NT2/D1 (cell line): Measurements from ENCODE around the gene STRBP.

Experiments
- DNase-seq: peaks from one replicate; pipeline ENCODE4 v3.0.0-alpha.2; 2011; ENCODE audit warnings: low read depth, low spot score
- H3K27me3 ChIP-seq: 2 replicates; pipeline ENCODE4 v1.6.0; 2011; ENCODE audit warnings: mild to moderate bottlenecking; ENCODE audit not compliant: insufficient read length, insufficient read depth
- H3K36me3 ChIP-seq: 2 replicates; pipeline ENCODE4 v1.6.1; 2011; ENCODE audit warnings: mild to moderate bottlenecking, low read length, mixed read lengths; ENCODE audit not compliant: insufficient read depth, insufficient read length
- H3K4me1 ChIP-seq: 2 replicates; pipeline ENCODE4 v1.5.1; 2011; ENCODE audit not compliant: insufficient read depth, insufficient read length
- H3K4me3 ChIP-seq: 2 replicates; pipeline ENCODE4 v1.5.1; 2011; ENCODE audit warnings: low read depth; ENCODE audit not compliant: insufficient read length
- H3K9ac ChIP-seq: 2 replicates; pipeline ENCODE4 v1.6.0; 2011; ENCODE audit warnings: low read depth; ENCODE audit not compliant: insufficient read length
- H3K9me3 ChIP-seq: 2 replicates; pipeline ENCODE4 v1.5.1; 2011; ENCODE audit warnings: mild to moderate bottlenecking, low read length; ENCODE audit not compliant: insufficient read depth
- SUZ12 ChIP-seq: IDR thresholded peaks from 2 replicates; pipeline ENCODE4 v1.6.1; 2011; ENCODE audit not compliant: insufficient read length, insufficient read depth; ENCODE audit errors: extremely low read depth
- YY1 ChIP-seq: IDR thresholded peaks from 2 replicates; pipeline ENCODE4 v1.6.1; 2011; ENCODE audit not compliant: insufficient read length, insufficient read depth
- ZNF274 ChIP-seq: IDR thresholded peaks from 2 replicates; pipeline ENCODE4 v1.6.1; 2011; ENCODE audit warnings: mild to moderate bottlenecking, low read depth, low read length

Gene STRBP

DNA sequence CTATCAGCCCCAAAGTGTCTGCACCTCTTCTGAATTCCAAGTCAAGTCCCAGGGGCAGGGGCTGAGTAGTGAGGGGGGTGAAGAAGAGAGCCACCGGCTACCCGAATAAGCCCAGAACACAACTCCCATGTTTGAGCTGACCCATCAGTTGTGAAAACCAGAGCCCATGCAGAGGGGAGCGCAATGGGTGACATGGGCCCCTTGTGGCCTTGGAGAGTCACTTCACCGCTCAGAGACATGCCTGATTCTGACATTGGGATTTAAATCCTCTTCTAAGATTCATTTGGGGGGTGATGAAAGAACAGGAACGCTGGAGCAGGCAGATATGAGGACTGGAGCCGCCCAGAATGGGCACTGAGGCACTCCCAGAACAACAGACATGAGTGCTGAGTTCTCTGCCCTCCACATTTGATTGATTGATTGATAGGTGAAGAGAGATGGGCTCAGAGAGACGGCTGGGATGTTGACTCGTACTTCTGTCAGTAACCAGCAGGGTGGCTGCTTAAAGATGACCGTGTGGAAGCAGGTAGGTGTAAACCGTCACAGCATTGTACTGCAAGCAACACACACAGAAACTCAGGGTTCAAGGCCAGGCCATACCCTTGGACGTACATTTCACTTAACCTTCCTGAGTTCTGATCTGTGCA lies 160.6 kb downstream of the STRBP start:
- TF ChIP-seq ZNF274, result no peak
- no peak for TF ChIP-seq YY1
- no peak for TF ChIP-seq SUZ12
- Histone ChIP-seq H3K27me3 (no peaks in the 10 kb centered on the region), H3K4me1 (peaks cover 7% of the 10 kb centered on the region), H3K9ac (no peak overlapping the region), H3K4me3 (no peak overlapping the region), H3K9me3 (no peaks in the 10 kb centered on the region), H3K36me3 (peaks cover 80% of the 10 kb centered on the region)
- DNase-seq, result no peak

- H3K4me1 ChIP-seq, result peaks cover 10% of the 10 kb centered on the region
- no peak overlapping the region for H3K9ac ChIP-seq
- no peak for TF ChIP-seq YY1
- no peak for TF ChIP-seq ZNF274
- no peak for TF ChIP-seq SUZ12
- no peak overlapping the region for H3K4me3 ChIP-seq
- H3K36me3 ChIP-seq, result peaks cover 88% of the 10 kb centered on the region
- no peaks in the 10 kb centered on the region for H3K27me3 ChIP-seq
- no peak for DNase-seq
- no peaks in the 10 kb centered on the region for H3K9me3 ChIP-seq
Observed at GRCh38 chr9:123105490-123105889, 162.9 kb downstream of the STRBP start.

DNA sequence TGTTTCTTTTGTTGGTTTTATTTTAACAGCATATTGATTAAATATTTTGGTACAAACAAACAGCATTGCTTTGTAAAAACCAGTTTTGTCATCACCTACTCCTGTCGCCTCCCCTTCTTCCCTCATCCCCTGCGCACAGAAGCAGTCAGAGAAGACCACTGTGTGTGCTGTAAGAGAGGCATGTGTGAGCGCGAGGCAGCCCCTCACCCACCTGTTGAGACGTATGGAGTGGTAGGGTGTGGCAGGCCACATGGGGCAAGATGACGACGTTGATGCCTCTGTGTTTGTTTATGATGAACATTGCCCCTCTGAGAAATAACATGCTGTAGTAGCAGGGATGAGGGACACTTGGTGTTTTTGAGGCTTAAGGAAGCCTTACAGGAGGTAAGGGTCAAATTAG lies 163.6 kb downstream of the STRBP start:
- H3K4me3 ChIP-seq, result no peak overlapping the region
- H3K27me3 ChIP-seq, result no peaks in the 10 kb centered on the region
- H3K4me1 ChIP-seq, result peaks cover 10% of the 10 kb centered on the region
- no peak for TF ChIP-seq ZNF274
- no peak for TF ChIP-seq SUZ12
- no peak for TF ChIP-seq YY1
- DNase-seq, result no peak
- no peaks in the 10 kb centered on the region for H3K9me3 ChIP-seq
- peaks cover 87% of the 10 kb centered on the region for H3K36me3 ChIP-seq
- H3K9ac ChIP-seq, result no peak overlapping the region

- TF ChIP-seq SUZ12 (no peak), YY1 (no peak), ZNF274 (no peak)
- no peaks in the 10 kb centered on the region for H3K9me3 ChIP-seq
- H3K36me3 ChIP-seq, result peaks cover 86% of the 10 kb centered on the region
- H3K4me3 ChIP-seq, result no peak overlapping the region
- H3K9ac ChIP-seq, result no peak overlapping the region
- no peak for DNase-seq
- H3K4me1 ChIP-seq, result peaks cover 10% of the 10 kb centered on the region
- H3K27me3 ChIP-seq, result no peaks in the 10 kb centered on the region
Observed at GRCh38 chr9:123102375-123103113, 165.8 kb downstream of the STRBP start.

GRCh38 chr9:123099548-123099947 lies 168.8 kb downstream of the STRBP start:
- Histone ChIP-seq H3K4me1 (peaks cover 10% of the 10 kb centered on the region), H3K27me3 (no peaks in the 10 kb centered on the region), H3K4me3 (no peak overlapping the region), H3K36me3 (peaks cover 78% of the 10 kb centered on the region), H3K9me3 (no peaks in the 10 kb centered on the region), H3K9ac (no peak overlapping the region)
- no peak for DNase-seq
- no peak for TF ChIP-seq YY1
- no peak for TF ChIP-seq SUZ12
- no peak for TF ChIP-seq ZNF274

DNA sequence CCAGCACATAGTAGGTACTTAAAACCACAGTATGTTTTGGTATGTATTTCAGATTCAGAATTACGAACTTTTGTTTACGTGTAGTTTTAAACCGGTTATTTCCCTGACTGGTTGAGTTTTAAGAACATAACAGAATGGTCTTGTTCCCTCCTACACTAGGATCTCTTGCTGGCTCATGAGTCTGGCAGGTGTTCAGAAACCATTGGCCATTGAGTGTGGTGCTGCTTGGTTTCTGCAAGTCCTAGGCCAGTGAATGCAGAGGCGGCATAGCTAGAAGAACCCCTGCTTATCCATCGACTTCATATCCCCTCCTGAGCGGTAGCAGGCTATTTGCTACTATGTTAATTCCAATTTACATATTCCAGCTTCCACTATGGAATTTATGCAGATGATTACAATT lies 169.3 kb downstream of the STRBP start:
- Histone ChIP-seq H3K9me3 (no peaks in the 10 kb centered on the region), H3K4me1 (peaks cover 10% of the 10 kb centered on the region), H3K36me3 (peaks cover 76% of the 10 kb centered on the region), H3K9ac (no peak overlapping the region), H3K4me3 (no peak overlapping the region), H3K27me3 (no peaks in the 10 kb centered on the region)
- TF ChIP-seq SUZ12, result no peak
- no peak for TF ChIP-seq ZNF274
- TF ChIP-seq YY1, result no peak
- DNase-seq, result no peak

GRCh38 chr9:123098096-123098459 lies 170.3 kb downstream of the STRBP start:
- no peak overlapping the region for H3K4me3 ChIP-seq
- H3K9me3 ChIP-seq, result no peaks in the 10 kb centered on the region
- no peak overlapping the region for H3K9ac ChIP-seq
- peak; percentile 38 for DNase-seq
- peaks cover 8% of the 10 kb centered on the region for H3K4me1 ChIP-seq
- H3K36me3 ChIP-seq, result peaks cover 76% of the 10 kb centered on the region
- H3K27me3 ChIP-seq, result no peaks in the 10 kb centered on the region
- TF ChIP-seq YY1 (no peak), ZNF274 (no peak), SUZ12 (no peak)
